ENCODE data around the gene GRM1.

Gene GRM1

GRCh38 chr6:146050168-146050567 lies 21.3 kb downstream of the GRM1 start:
- Histone ChIP-seq H4K20me1 (ENCODE audit: control insufficient read depth, insufficient read depth, low read depth, low read length) (no peaks in the 10 kb centered on the region), H3K4me2 (ENCODE audit: low read length) (no peak overlapping the region), H3K9me2 (replicated peaks; ENCODE audit: control insufficient read depth, low read length) (no peaks in the 10 kb centered on the region), H3K27me3 (ENCODE audit: control insufficient read depth, low read length) (0 out of 2 replicates have a peak, but pooled peaks cover 3% of the 10 kb centered on the region), H3K79me2 (ENCODE audit: control insufficient read depth, low read length) (no peaks in the 10 kb centered on the region), H3K4me1 (ENCODE audit: control insufficient read depth, low read length) (no peaks in the 10 kb centered on the region), H3K36me3 (ENCODE audit: control insufficient read depth, low read length) (no peaks in the 10 kb centered on the region), H3F3A (ENCODE audit: control insufficient read depth, insufficient read depth) (no peaks in the 10 kb centered on the region), H3K9me3 (ENCODE audit: control insufficient read depth, insufficient read depth, low read length) (no peaks in the 10 kb centered on the region), H3K4me3 (ENCODE audit: low read length) (no peak overlapping the region), H3K27ac (ENCODE audit: low read depth, low read length) (no peak overlapping the region)
- no peak for TF ChIP-seq EZH2phosphoT487 (IDR thresholded peaks at IDR 0.05; ENCODE audit: borderline replicate concordance, low read length)
- TF ChIP-seq CTCF (IDR thresholded peaks at IDR 0.05; ENCODE audit: low read depth, low read length, poor library complexity, severe bottlenecking): no peak

- TF ChIP-seq EZH2phosphoT487 (IDR thresholded peaks at IDR 0.05; ENCODE audit: borderline replicate concordance, low read length): no peak
- TF ChIP-seq CTCF (IDR thresholded peaks at IDR 0.05; ENCODE audit: low read depth, low read length, poor library complexity, severe bottlenecking): no peak
- Histone ChIP-seq H4K20me1 (ENCODE audit: control insufficient read depth, insufficient read depth, low read depth, low read length) (no peaks in the 10 kb centered on the region), H3K4me1 (ENCODE audit: control insufficient read depth, low read length) (no peaks in the 10 kb centered on the region), H3K27ac (ENCODE audit: low read depth, low read length) (no peak overlapping the region), H3K4me2 (ENCODE audit: low read length) (no peak overlapping the region), H3K4me3 (ENCODE audit: low read length) (no peak overlapping the region), H3K27me3 (ENCODE audit: control insufficient read depth, low read length) (peaks cover 3% of the 10 kb centered on the region; the same call in 1 of the 2 replicates), H3K79me2 (ENCODE audit: control insufficient read depth, low read length) (no peaks in the 10 kb centered on the region), H3K9me3 (ENCODE audit: control insufficient read depth, insufficient read depth, low read length) (no peaks in the 10 kb centered on the region), H3F3A (ENCODE audit: control insufficient read depth, insufficient read depth) (no peaks in the 10 kb centered on the region), H3K9me2 (replicated peaks; ENCODE audit: control insufficient read depth, low read length) (no peaks in the 10 kb centered on the region), H3K36me3 (ENCODE audit: control insufficient read depth, low read length) (no peaks in the 10 kb centered on the region)
These were observed 27.6 kb downstream of the GRM1 start for GRCh38 chr6:146056506-146056905.

- H3K79me2 ChIP-seq (ENCODE audit: control insufficient read depth, low read length): no peaks in the 10 kb centered on the region
- no peaks in the 10 kb centered on the region for H3F3A ChIP-seq (ENCODE audit: control insufficient read depth, insufficient read depth)
- H3K4me2 ChIP-seq (ENCODE audit: low read length): no peak overlapping the region
- H3K9me3 ChIP-seq (ENCODE audit: control insufficient read depth, insufficient read depth, low read length): no peaks in the 10 kb centered on the region
- no peaks in the 10 kb centered on the region for H3K9me2 ChIP-seq (replicated peaks; ENCODE audit: control insufficient read depth, low read length)
- no peaks in the 10 kb centered on the region for H4K20me1 ChIP-seq (ENCODE audit: control insufficient read depth, insufficient read depth, low read depth, low read length)
- H3K27me3 ChIP-seq (ENCODE audit: control insufficient read depth, low read length): no peaks in the 10 kb centered on the region
- H3K4me3 ChIP-seq (ENCODE audit: low read length): no peak overlapping the region
- H3K27ac ChIP-seq (ENCODE audit: low read depth, low read length): no peak overlapping the region
- no peaks in the 10 kb centered on the region for H3K4me1 ChIP-seq (ENCODE audit: control insufficient read depth, low read length)
- H3K36me3 ChIP-seq (ENCODE audit: control insufficient read depth, low read length): no peaks in the 10 kb centered on the region
- TF ChIP-seq EZH2phosphoT487 (IDR thresholded peaks at IDR 0.05; ENCODE audit: borderline replicate concordance, low read length): no peak
- TF ChIP-seq CTCF (IDR thresholded peaks at IDR 0.05; ENCODE audit: low read depth, low read length, poor library complexity, severe bottlenecking): no peak
These were observed 36.8 kb downstream of the GRM1 start for GRCh38 chr6:146065690-146066089.

- no peaks in the 10 kb centered on the region for H3K9me2 ChIP-seq (replicated peaks; ENCODE audit: control insufficient read depth, low read length)
- no peaks in the 10 kb centered on the region for H3K27me3 ChIP-seq (ENCODE audit: control insufficient read depth, low read length)
- H4K20me1 ChIP-seq (ENCODE audit: control insufficient read depth, insufficient read depth, low read depth, low read length): no peaks in the 10 kb centered on the region
- H3F3A ChIP-seq (ENCODE audit: control insufficient read depth, insufficient read depth): no peaks in the 10 kb centered on the region
- H3K79me2 ChIP-seq (ENCODE audit: control insufficient read depth, low read length): no peaks in the 10 kb centered on the region
- no peaks in the 10 kb centered on the region for H3K36me3 ChIP-seq (ENCODE audit: control insufficient read depth, low read length)
- TF ChIP-seq CTCF (IDR thresholded peaks at IDR 0.05; ENCODE audit: low read depth, low read length, poor library complexity, severe bottlenecking) (no peak), EZH2phosphoT487 (IDR thresholded peaks at IDR 0.05; ENCODE audit: borderline replicate concordance, low read length) (no peak)
- H3K9me3 ChIP-seq (ENCODE audit: control insufficient read depth, insufficient read depth, low read length): no peaks in the 10 kb centered on the region
- no peak overlapping the region for H3K4me3 ChIP-seq (ENCODE audit: low read length)
- no peaks in the 10 kb centered on the region for H3K4me1 ChIP-seq (ENCODE audit: control insufficient read depth, low read length)
- no peak overlapping the region for H3K4me2 ChIP-seq (ENCODE audit: low read length)
- no peak overlapping the region for H3K27ac ChIP-seq (ENCODE audit: low read depth, low read length)
These were observed 37.6 kb downstream of the GRM1 start for GRCh38 chr6:146066506-146066905.

All from DOHH2 (cell line).